ENCODE measurements around the gene RFX6.
"Not testable (repeated sequence)": the region's sequence is repeated elsewhere in the genome, so short reads cannot be mapped to it uniquely, and the experiment has no call there.

Gene RFX6, protein sequence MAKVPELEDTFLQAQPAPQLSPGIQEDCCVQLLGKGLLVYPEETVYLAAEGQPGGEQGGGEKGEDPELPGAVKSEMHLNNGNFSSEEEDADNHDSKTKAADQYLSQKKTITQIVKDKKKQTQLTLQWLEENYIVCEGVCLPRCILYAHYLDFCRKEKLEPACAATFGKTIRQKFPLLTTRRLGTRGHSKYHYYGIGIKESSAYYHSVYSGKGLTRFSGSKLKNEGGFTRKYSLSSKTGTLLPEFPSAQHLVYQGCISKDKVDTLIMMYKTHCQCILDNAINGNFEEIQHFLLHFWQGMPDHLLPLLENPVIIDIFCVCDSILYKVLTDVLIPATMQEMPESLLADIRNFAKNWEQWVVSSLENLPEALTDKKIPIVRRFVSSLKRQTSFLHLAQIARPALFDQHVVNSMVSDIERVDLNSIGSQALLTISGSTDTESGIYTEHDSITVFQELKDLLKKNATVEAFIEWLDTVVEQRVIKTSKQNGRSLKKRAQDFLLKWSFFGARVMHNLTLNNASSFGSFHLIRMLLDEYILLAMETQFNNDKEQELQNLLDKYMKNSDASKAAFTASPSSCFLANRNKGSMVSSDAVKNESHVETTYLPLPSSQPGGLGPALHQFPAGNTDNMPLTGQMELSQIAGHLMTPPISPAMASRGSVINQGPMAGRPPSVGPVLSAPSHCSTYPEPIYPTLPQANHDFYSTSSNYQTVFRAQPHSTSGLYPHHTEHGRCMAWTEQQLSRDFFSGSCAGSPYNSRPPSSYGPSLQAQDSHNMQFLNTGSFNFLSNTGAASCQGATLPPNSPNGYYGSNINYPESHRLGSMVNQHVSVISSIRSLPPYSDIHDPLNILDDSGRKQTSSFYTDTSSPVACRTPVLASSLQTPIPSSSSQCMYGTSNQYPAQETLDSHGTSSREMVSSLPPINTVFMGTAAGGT

GRCh38 chr6:116876635-116877611 lies at the start of gene RFX6:
Gene RFX6, plus strand, starts transcription at chr6:116877242. Its CDS starts 34 bp downstream, at chr6:116877276.
- no peak for DNase-seq

DNA sequence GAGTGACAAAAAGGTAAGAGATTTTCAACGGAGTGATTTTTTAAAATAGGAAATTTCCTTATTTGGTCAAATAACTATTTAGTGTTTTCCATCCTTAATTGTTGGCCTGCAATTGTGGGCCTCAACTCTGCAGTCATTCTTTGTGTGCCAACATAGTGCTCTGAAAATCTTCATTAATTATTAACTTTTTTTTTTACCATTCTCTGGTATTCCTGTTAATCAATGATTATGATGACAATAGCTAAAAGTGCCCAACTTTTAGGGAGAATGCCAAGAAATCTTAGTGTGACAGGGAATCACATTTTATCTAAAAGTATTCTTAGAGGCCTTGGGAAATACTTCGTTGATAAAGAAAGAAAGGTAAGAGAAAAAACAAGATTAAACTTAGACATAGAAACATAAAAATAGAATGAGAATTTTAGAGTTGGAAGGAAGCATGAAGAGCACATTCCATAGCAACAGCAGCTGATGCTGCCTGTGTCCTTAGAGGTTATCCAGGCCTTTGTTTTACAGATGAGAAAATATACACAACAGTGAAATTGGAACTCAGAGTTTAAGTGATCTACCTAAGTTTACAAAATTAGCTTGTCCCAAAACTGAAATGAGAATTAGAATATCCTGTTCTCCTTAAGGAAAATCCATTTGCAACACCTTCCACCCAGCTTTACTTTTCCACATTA lies 49.3 kb upstream of the RFX6 start:
- no peak for DNase-seq

- DNase-seq, result no peak
Measured at GRCh38 chr6:116828983-116829382, 48.1 kb upstream of the RFX6 start, which contains the start of gene GPRC6A. Gene GPRC6A, minus strand, starts transcription at chr6:116829083. Its CDS starts 70 bp downstream, at chr6:116829013.

GRCh38 chr6:116834526-116834925 lies 42.5 kb upstream of the RFX6 start:
- DNase-seq, result not testable (repeated sequence)

GRCh38 chr6:116836606-116837342 lies 40.3 kb upstream of the RFX6 start:
- no peak for DNase-seq

GRCh38 chr6:116840091-116840490 lies 37.0 kb upstream of the RFX6 start:
- no peak for DNase-seq

GRCh38 chr6:116842459-116842858 lies 34.6 kb upstream of the RFX6 start:
- DNase-seq, result no peak

GRCh38 chr6:116847227-116847626 lies 29.8 kb upstream of the RFX6 start:
- no peak for DNase-seq

- DNase-seq, result no peak
Measured at GRCh38 chr6:116858060-116858459, 19.0 kb upstream of the RFX6 start.

DNA sequence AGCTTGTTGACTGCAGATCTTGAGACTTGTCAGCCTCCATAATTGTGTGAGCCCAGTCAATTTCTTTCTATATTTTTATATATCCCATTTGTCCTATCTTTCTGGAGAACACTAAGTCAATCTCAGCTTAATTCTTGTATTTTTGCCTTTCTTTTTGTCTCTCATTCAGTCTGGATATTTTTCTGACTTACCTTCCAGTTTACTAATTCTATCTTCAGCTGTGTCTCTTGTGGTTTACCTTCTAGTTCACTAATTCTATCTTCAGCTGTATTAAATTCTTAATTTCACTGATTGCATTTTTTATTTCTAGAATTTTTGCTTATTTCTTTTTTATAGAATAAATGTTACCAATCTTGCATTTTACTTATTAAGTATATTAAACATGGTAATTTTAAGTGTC lies 17.8 kb upstream of the RFX6 start:
- DNase-seq, result no peak

DNA sequence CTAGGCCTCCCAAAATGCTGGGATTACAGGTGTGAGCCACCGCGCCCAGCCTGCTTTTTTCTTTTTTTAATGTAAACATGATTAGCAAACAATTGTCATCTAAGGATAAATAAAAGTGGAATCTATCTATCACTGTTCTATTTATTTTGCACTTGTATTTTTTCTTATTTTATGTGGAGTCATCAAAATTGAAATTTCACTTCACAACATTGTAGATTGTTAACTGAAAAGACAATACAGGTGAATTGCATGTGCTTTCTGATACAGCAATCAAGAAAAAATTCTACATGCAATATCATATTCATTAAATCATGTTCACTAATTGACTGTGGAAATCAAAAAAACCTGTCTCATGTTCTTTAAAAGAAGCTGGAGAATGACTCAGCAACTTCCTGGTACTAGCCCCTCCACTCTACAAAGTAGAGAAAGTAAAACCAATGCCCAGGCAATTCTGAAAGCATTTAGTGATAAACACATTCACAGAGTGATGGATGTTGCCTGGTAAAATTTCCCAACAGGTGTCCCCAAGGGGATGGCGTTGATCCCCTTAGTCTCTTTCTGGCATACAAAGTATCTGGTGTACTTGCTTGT lies 10.7 kb upstream of the RFX6 start:
- no peak for DNase-seq

GRCh38 chr6:116872771-116873170 lies 4.3 kb upstream of the RFX6 start:
- DNase-seq, result no peak

DNA sequence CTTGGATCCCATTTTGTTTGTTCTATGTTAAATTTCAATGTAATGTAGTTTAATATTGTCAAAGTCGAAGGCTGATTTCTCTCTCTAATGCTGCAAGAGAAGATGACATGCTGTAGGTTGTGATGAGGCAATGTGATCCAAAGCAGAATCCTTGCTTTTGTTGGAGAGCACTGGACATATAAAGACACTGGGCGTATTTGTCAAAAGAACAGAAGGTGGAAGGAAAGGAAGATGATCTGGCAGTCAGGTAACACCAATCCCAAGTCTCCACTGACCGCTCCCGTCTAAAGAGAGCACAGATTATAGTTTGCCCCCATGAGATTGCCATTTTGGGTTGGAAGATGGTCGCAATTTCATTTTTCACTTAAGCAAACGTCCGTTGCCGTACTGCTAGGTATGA lies 935 bp upstream of the RFX6 start:
- no peak for DNase-seq

- no peak for DNase-seq
Measured at GRCh38 chr6:116877743-116878142, 701 bp downstream of the RFX6 start.

- no peak for DNase-seq
Measured at GRCh38 chr6:116881236-116881635, 4.2 kb downstream of the RFX6 start.

DNA sequence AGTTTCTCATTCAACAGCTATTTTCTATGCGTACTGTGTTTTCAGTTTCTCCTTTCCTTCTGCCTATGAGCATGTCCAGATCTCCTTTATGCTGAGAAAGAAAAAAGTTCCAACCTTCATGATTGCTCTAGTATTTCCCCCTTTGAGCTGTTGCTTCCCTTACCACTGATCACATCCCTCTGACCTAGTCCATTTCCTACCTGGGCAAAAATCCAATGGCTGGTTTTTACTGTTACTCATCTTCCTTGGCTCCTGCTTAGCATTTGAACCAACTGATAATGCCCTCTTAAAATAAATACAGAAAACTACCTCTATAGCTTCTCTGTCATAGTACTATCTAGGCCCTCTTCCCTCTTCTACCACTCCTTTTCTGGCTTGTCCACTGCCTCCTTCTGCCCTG lies 6.0 kb downstream of the RFX6 start:
- no peak for DNase-seq

- DNase-seq, result no peak
Measured at GRCh38 chr6:116884530-116884929, 7.5 kb downstream of the RFX6 start.

DNA sequence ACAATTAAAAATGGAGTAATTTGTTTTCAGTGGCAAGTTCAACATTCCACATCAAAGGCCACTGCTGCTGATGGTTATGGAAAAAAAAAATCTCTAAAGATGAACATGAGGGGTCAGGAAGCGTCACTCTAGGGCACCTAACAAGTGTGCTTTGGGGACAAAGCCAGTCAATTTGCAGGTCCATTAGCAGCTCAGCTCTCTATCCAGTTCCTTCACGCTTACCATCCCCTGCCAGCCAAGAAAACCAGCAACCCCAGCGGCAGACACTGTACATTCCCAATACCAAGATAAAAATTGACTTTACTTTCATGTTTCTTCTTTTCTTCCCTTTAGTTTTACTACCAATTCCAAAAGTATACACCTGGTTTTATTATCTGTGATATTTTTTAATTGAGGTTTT lies 10.1 kb downstream of the RFX6 start:
- no peak for DNase-seq

DNA sequence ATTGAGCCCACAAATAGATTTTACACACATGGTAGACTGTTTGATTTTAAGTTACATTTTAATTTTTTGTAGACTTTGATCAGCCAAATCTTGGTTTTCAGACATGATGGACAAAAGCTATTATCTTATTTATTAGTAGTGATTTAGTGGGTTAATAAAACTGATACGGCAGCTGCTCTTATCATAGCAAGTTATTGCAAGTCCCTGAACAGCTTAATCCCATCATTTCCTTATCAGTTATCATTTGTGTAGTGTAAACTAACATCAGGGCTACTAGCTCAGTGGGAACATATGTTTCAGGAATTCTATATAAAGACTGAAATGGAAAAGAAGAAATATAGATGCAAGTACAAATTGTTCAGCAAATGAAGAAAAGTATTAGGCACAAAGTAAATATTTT lies 10.9 kb downstream of the RFX6 start:
- no peak for DNase-seq

DNA sequence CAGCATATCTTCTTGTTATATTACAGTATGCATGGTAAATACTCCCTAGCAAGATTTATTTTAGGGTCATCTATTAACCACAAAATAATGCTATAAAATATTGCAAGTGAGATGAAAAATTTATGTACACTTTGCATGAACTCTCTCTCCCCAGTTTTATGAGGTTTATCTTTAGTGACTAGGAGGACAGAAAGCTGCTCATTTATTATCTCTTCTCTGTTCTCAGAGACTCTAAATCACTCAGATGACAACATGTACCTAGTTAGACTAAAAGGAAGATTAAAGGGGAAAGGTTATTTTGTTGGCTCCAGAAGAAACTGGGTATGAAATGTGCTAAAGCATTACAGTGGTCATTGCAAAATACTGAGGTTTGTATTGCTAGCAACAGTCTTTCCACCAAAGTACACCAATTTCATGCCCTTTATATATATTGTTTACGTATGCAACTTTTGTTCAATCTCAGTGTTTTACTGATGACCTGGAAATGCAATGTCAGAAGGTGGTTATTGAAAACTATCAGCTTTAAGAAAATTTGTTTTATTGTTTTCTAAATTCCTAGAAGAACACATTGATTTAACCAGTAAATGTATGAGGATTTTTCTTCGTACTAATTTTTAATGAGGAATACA lies 11.8 kb downstream of the RFX6 start:
- no peak for DNase-seq
